SHP77 treated with DMSO at 0.1 percent for 48 hours (cell line): ENCODE measurements around the gene GGTLC3.
"Not testable (repeated sequence)": the region's sequence is repeated elsewhere in the genome, so short reads cannot be mapped to it uniquely, and the experiment has no call there.

ENCODE experiments used
- DNase-seq: peaks from one replicate; lab custom pipeline; 2025; lab: John Stamatoyannopoulos, UW

GGTLC3 gene

GRCh38 chr22:18518061-18518460 lies at the start of gene GGTLC3:
Gene GGTLC3, minus strand, starts transcription at chr22:18518161. Its CDS starts 264 bp downstream, at chr22:18517897.
- not testable (repeated sequence) for DNase-seq

GRCh38 chr22:18560099-18560974 lies 42.4 kb upstream of the GGTLC3 start:
- not testable (repeated sequence) for DNase-seq

- DNase-seq: not testable (repeated sequence)
These were observed 41.0 kb upstream of the GGTLC3 start for GRCh38 chr22:18558939-18559338.

GRCh38 chr22:18558516-18558915 lies 40.6 kb upstream of the GGTLC3 start:
- DNase-seq: not testable (repeated sequence)

- not testable (repeated sequence) for DNase-seq
These were observed 36.6 kb upstream of the GGTLC3 start for GRCh38 chr22:18554280-18555256.

- not testable (repeated sequence) for DNase-seq
These were observed 35.1 kb upstream of the GGTLC3 start for GRCh38 chr22:18552839-18553597.

GRCh38 chr22:18551046-18551445 lies 33.1 kb upstream of the GGTLC3 start:
- DNase-seq: not testable (repeated sequence)

- DNase-seq: not testable (repeated sequence)
These were observed 31.7 kb upstream of the GGTLC3 start for GRCh38 chr22:18549458-18550179.

GRCh38 chr22:18544615-18545014 lies 26.7 kb upstream of the GGTLC3 start:
- DNase-seq: not testable (repeated sequence)

GRCh38 chr22:18543400-18543799 lies 25.4 kb upstream of the GGTLC3 start:
- not testable (repeated sequence) for DNase-seq

GRCh38 chr22:18539994-18540393 lies 22.0 kb upstream of the GGTLC3 start:
- not testable (repeated sequence) for DNase-seq

GRCh38 chr22:18534315-18534714 lies 16.4 kb upstream of the GGTLC3 start:
- DNase-seq: not testable (repeated sequence)

GRCh38 chr22:18533633-18534032 lies 15.7 kb upstream of the GGTLC3 start:
- DNase-seq: not testable (repeated sequence)

- DNase-seq: not testable (repeated sequence)
These were observed 11.6 kb upstream of the GGTLC3 start for GRCh38 chr22:18529416-18530145.

- not testable (repeated sequence) for DNase-seq
These were observed 10.8 kb upstream of the GGTLC3 start for GRCh38 chr22:18528597-18529415.

GRCh38 chr22:18527752-18528596 lies 10.0 kb upstream of the GGTLC3 start, which contains the start of gene TMEM191B:
Gene TMEM191B, plus strand, starts transcription at chr22:18527802. Its CDS starts 179 bp downstream, at chr22:18527981.
- not testable (repeated sequence) for DNase-seq

GRCh38 chr22:18523328-18523727 lies 5.4 kb upstream of the GGTLC3 start:
- DNase-seq: not testable (repeated sequence)

GRCh38 chr22:18522762-18523161 lies 4.8 kb upstream of the GGTLC3 start:
- not testable (repeated sequence) for DNase-seq
